HG03378 (cell line): Measurements from ENCODE around the gene SNX5.
A peak's percentile ranks its signal among the peaks of the same experiment; 100 is the strongest.
"Not testable (repeated sequence)": the region's sequence is repeated elsewhere in the genome, so short reads cannot be mapped to it uniquely, and the experiment has no call there.

Source experiments
- ATAC-seq: cut with Tn5 transposase; IDR thresholded peaks from one replicate; pipeline ENCODE4 v1.9.1; 2021; ENCODE audit warnings: mild to moderate bottlenecking, moderate library complexity; ENCODE audit not compliant: unreplicated experiment

The SNX5 gene

GRCh38 chr20:17960927-17961586 is 7.5 kb downstream of the SNX5 start:
- peak; percentile 27 for ATAC-seq

GRCh38 chr20:17960400-17960885 is 8.2 kb downstream of the SNX5 start:
- ATAC-seq: not testable (repeated sequence)

- no peak for ATAC-seq
Measured at GRCh38 chr20:17959257-17959627, 9.4 kb downstream of the SNX5 start.

- ATAC-seq: no peak
Measured at GRCh38 chr20:17958373-17959256, 10.0 kb downstream of the SNX5 start.

- no peak for ATAC-seq
Measured at GRCh38 chr20:17957505-17958363, 10.9 kb downstream of the SNX5 start.

- ATAC-seq: no peak
Measured at GRCh38 chr20:17956099-17956685, 12.4 kb downstream of the SNX5 start.

GRCh38 chr20:17955302-17955701 is 13.3 kb downstream of the SNX5 start:
- no peak for ATAC-seq

- no peak for ATAC-seq
Measured at GRCh38 chr20:17953935-17954334, 14.7 kb downstream of the SNX5 start.

- no peak for ATAC-seq
Measured at GRCh38 chr20:17952692-17953684, 15.6 kb downstream of the SNX5 start.

- ATAC-seq: no peak
Measured at GRCh38 chr20:17951323-17951722, 17.3 kb downstream of the SNX5 start.

- ATAC-seq: no peak
Measured at GRCh38 chr20:17950670-17951069, 17.9 kb downstream of the SNX5 start.

- ATAC-seq: no peak
Measured at GRCh38 chr20:17949899-17950298, 18.7 kb downstream of the SNX5 start.

- no peak for ATAC-seq
Measured at GRCh38 chr20:17948442-17948841, 20.2 kb downstream of the SNX5 start.

GRCh38 chr20:17947474-17947815 is 21.1 kb downstream of the SNX5 start:
- no peak for ATAC-seq

GRCh38 chr20:17946572-17947473 is 21.8 kb downstream of the SNX5 start:
- ATAC-seq: no peak

- ATAC-seq: no peak
Measured at GRCh38 chr20:17946040-17946439, 22.6 kb downstream of the SNX5 start.

- no peak for ATAC-seq
Measured at GRCh38 chr20:17944854-17945474, 23.6 kb downstream of the SNX5 start.

GRCh38 chr20:17943343-17943742 is 25.3 kb downstream of the SNX5 start:
- peak; percentile 56 for ATAC-seq
